Measurements from ENCODE around the gene RAB28. TPM values are rescaled to one million over a fixed set of nuclear protein-coding genes. Genes with fewer than 3 reads are reported as not detected.
A peak's percentile ranks its signal among the peaks of the same experiment; 100 is the strongest.

RAB28 gene
- total RNA-seq, 4 donors from 2014 or later = 15.9 to 22.8 (median 18.3) TPM

- 8% methylated on average over 13 of the region's 17 CpGs for WGBS
- Histone ChIP-seq H3K36me3 (peaks cover 0 to 4% (median 0%) of the 10 kb centered on the region in 4 donors), H3K4me1 (peaks cover 14 to 42% (median 30%) of the 10 kb centered on the region in 4 donors), H3K4me3 (peak overlapping the region; percentile 71 to 84 (median 75)), H3K27me3 (no peaks in the 10 kb centered on the region), H3K27ac (replicated peaks in 1 of 4) (peak overlapping the region; percentile 92 to 98 (median 94)), H3K9me3 (peaks cover 0 to 5% (median 0%) of the 10 kb centered on the region in 4 donors)
- intact Hi-C loops (cut with DNase I) = no loop called here
- DNase-seq (ENCODE audit: extremely low spot score) = no peak
- TF ChIP-seq POLR2A (IDR thresholded peaks at IDR 0.05; ENCODE audit: low read depth) (no peak), EP300 (IDR thresholded peaks at IDR 0.05) (no peak), POLR2AphosphoS5 (IDR thresholded peaks at IDR 0.05) (no peak), CTCF (IDR thresholded peaks at IDR 0.05) (no peak)
Measured at GRCh38 chr4:13483136-13483767, 888 bp downstream of the RAB28 start.

GRCh38 chr4:13481569-13481968 is 2.6 kb downstream of the RAB28 start:
- no peak for DNase-seq (ENCODE audit: extremely low spot score)
- H3K4me3 ChIP-seq = no peak overlapping the region
- TF ChIP-seq POLR2AphosphoS5 (IDR thresholded peaks at IDR 0.05) (no peak), CTCF (IDR thresholded peaks at IDR 0.05) (no peak), EP300 (IDR thresholded peaks at IDR 0.05) (no peak), POLR2A (IDR thresholded peaks at IDR 0.05; ENCODE audit: low read depth) (no peak)
- H3K36me3 ChIP-seq = peaks cover 0 to 4% (median 0%) of the 10 kb centered on the region in 4 donors
- no peaks in the 10 kb centered on the region for H3K9me3 ChIP-seq
- peaks cover 14 to 42% (median 30%) of the 10 kb centered on the region in 4 donors for H3K4me1 ChIP-seq
- peak overlapping the region in 3 of 4 donors; percentile 2 to 98 (median 10) for H3K27ac ChIP-seq (replicated peaks in 1 of 4)
- no peaks in the 10 kb centered on the region for H3K27me3 ChIP-seq
- intact Hi-C loops (cut with DNase I) = no loop called here
- WGBS = 7% methylated on average over 1 of the region's 1 CpG

- 89% methylated on average over 1 of the region's 1 CpG for WGBS
- intact Hi-C loops (cut with DNase I) = no loop called here
- Histone ChIP-seq H3K9me3 (no peaks in the 10 kb centered on the region), H3K4me3 (no peak overlapping the region), H3K27ac (replicated peaks in 1 of 4) (no peak overlapping the region), H3K36me3 (peaks cover 0 to 5% (median 2%) of the 10 kb centered on the region in 4 donors), H3K27me3 (no peaks in the 10 kb centered on the region), H3K4me1 (peaks cover 14 to 35% (median 23%) of the 10 kb centered on the region in 4 donors)
- no peak for DNase-seq (ENCODE audit: extremely low spot score)
- TF ChIP-seq CTCF (IDR thresholded peaks at IDR 0.05) (no peak), EP300 (IDR thresholded peaks at IDR 0.05) (no peak), POLR2A (IDR thresholded peaks at IDR 0.05; ENCODE audit: low read depth) (no peak), POLR2AphosphoS5 (IDR thresholded peaks at IDR 0.05) (no peak)
Measured at GRCh38 chr4:13478707-13479106, 5.4 kb downstream of the RAB28 start.

- H3K9me3 ChIP-seq = no peaks in the 10 kb centered on the region
- no peaks in the 10 kb centered on the region for H3K27me3 ChIP-seq
- 89% methylated on average over 2 of the region's 2 CpGs for WGBS
- H3K36me3 ChIP-seq = peaks cover 0 to 5% (median 2%) of the 10 kb centered on the region in 4 donors
- no peak overlapping the region for H3K4me3 ChIP-seq
- H3K4me1 ChIP-seq = peaks cover 11 to 31% (median 19%) of the 10 kb centered on the region in 4 donors
- no peak overlapping the region for H3K27ac ChIP-seq (replicated peaks in 1 of 4)
- no peak for TF ChIP-seq CTCF (IDR thresholded peaks at IDR 0.05)
- no peak for TF ChIP-seq EP300 (IDR thresholded peaks at IDR 0.05)
- no peak for DNase-seq (ENCODE audit: extremely low spot score)
- intact Hi-C loops (cut with DNase I) = no loop called here
Measured at GRCh38 chr4:13478131-13478530, 6.0 kb downstream of the RAB28 start.

GRCh38 chr4:13476915-13477314 is 7.2 kb downstream of the RAB28 start:
- no peak for DNase-seq (ENCODE audit: extremely low spot score)
- WGBS = 85% methylated on average over 2 of the region's 2 CpGs
- intact Hi-C loops (cut with DNase I) = no loop called here
- no peak overlapping the region for H3K4me3 ChIP-seq
- H3K27ac ChIP-seq (replicated peaks in 1 of 4) = no peak overlapping the region
- TF ChIP-seq CTCF (IDR thresholded peaks at IDR 0.05) = no peak
- no peak for TF ChIP-seq EP300 (IDR thresholded peaks at IDR 0.05)
- no peak for TF ChIP-seq POLR2AphosphoS5 (IDR thresholded peaks at IDR 0.05)
- no peaks in the 10 kb centered on the region for H3K9me3 ChIP-seq
- peaks cover 4 to 19% (median 7%) of the 10 kb centered on the region in 4 donors for H3K4me1 ChIP-seq
- H3K36me3 ChIP-seq = peaks cover 0 to 5% (median 2%) of the 10 kb centered on the region in 4 donors
- H3K27me3 ChIP-seq = no peaks in the 10 kb centered on the region
